H1 (cell line): Measurements from ENCODE around the gene NR3C2. TPM values are rescaled to one million over a fixed set of nuclear protein-coding genes. Genes with fewer than 3 reads are reported as not detected.

Experiments used
- CTCF ChIA-PET: fragments of 300-600 bp; sonication (Branson Sonifier 250); formaldehyde crosslinking; loops from one replicate; lab custom pipeline; 2021; ENCODE audit not compliant: partially characterized antibody; lab: Charles Lee
- POLR2A ChIA-PET: fragments of 300-600 bp; sonication (Branson Sonifier 250); formaldehyde crosslinking; loops from one replicate; lab custom pipeline; 2021; ENCODE audit warnings: inconsistent platforms; ENCODE audit not compliant: partially characterized antibody; lab: Charles Lee
- DNase-seq, 2 experiments: peaks; one replicate each; pipeline versions ENCODE4 v3.0.0 to v3.0.0-alpha.2; 2010 to 2022; ENCODE audit warnings: low spot score in 2 of 2, low read depth in 1 of 2, mixed read lengths in 1 of 2
- FAIRE-seq: peaks from 2 replicates; lab custom pipeline; 2011; peaks lifted over from hg19 to GRCh38; lab: Jason Lieb, UNC
- H2AFZ ChIP-seq: 2 replicates; pipeline ENCODE4 v1.8.1; 2012; ENCODE audit warnings: low read length, inconsistent platforms
- H2AK5ac ChIP-seq: 2 replicates; pipeline ENCODE4 v1.6.1; 2013; ENCODE audit warnings: low read depth, low read length
- H2BK120ac ChIP-seq: replicated peaks from 2 replicates; pipeline ENCODE3; 2013; ENCODE audit warnings: low read depth, low read length, inconsistent platforms
- H2BK12ac ChIP-seq: 2 replicates; pipeline ENCODE4 v1.6.1; 2013; ENCODE audit warnings: low read depth, low read length
- H2BK15ac ChIP-seq: 2 replicates; pipeline ENCODE4 v1.6.1; 2013; ENCODE audit warnings: low read length
- H2BK20ac ChIP-seq: 2 replicates; pipeline ENCODE4 v1.6.1; 2013; ENCODE audit warnings: low read length
- H2BK5ac ChIP-seq: 2 replicates; pipeline ENCODE4 v1.6.1; 2013; ENCODE audit warnings: low read depth, low read length
- H3K14ac ChIP-seq: 2 replicates; pipeline ENCODE4 v1.6.1; 2013; ENCODE audit warnings: inconsistent platforms; ENCODE audit not compliant: insufficient read length
- H3K18ac ChIP-seq: 2 replicates; pipeline ENCODE4 v1.6.1; 2013; ENCODE audit warnings: low read length; ENCODE audit errors: extremely low read depth
- H3K23ac ChIP-seq: 2 replicates; pipeline ENCODE4 v1.6.1; 2013; ENCODE audit warnings: inconsistent platforms; ENCODE audit not compliant: insufficient read length
- H3K23me2 ChIP-seq: 2 replicates; pipeline ENCODE4 v1.6.1; 2013; ENCODE audit warnings: low read depth, low read length
- H3K27ac ChIP-seq: 2 replicates; pipeline ENCODE4 v1.6.1; 2011; ENCODE audit warnings: low read depth, low read length, inconsistent platforms
- H3K27me3 ChIP-seq, 4 experiments: replicated peaks in 1 of 4; 1 replicate in 1 of 4; 2 replicates in 3 of 4; pipeline versions ENCODE4 v1.6.1 to v1.8.1; 2011 to 2013; ENCODE audit warnings: low read length in 3 of 4, mild to moderate bottlenecking in 3 of 4, inconsistent platforms in 2 of 4, mixed read lengths in 2 of 4, moderate library complexity in 1 of 4; ENCODE audit not compliant: control insufficient read depth in 3 of 4, insufficient read depth in 3 of 4; ENCODE audit errors: extremely low read depth in 1 of 4
- H3K36me3 ChIP-seq, 4 experiments: 2 replicates each; pipeline versions ENCODE4 v1.6.1 to v1.8.1; 2011 to 2013; ENCODE audit warnings: mild to moderate bottlenecking in 4 of 4, low read length in 3 of 4, moderate library complexity in 2 of 4, control low read depth in 1 of 4, inconsistent platforms in 1 of 4; ENCODE audit not compliant: insufficient read depth in 4 of 4, control insufficient read depth in 2 of 4
- H3K4ac ChIP-seq: replicated peaks from 2 replicates; pipeline ENCODE3; 2013; ENCODE audit warnings: low read length, low read depth, mixed read lengths, inconsistent platforms; ENCODE audit not compliant: insufficient read length
- H3K4me1 ChIP-seq, 4 experiments: replicated peaks in 1 of 4; 1 replicate in 1 of 4; 2 replicates in 3 of 4; pipeline versions ENCODE4 v1.6.1 to v1.8.1; 2011 to 2013; ENCODE audit warnings: low read length in 3 of 4, inconsistent platforms in 2 of 4, mixed read lengths in 1 of 4; ENCODE audit not compliant: insufficient read depth in 4 of 4, control insufficient read depth in 3 of 4
- H3K4me2 ChIP-seq, 2 experiments: 2 replicates each; pipeline versions ENCODE4 v1.6.1 to v1.8.1; 2011 to 2013; ENCODE audit warnings: low read depth in 2 of 2, low read length in 2 of 2, control low read depth in 1 of 2, inconsistent platforms in 1 of 2, mild to moderate bottlenecking in 1 of 2; ENCODE audit not compliant: insufficient read depth in 1 of 2
- H3K4me3 ChIP-seq, 4 experiments: fragments of 200-600, 300-600 bp in 1 of 4; sonication (generic), shearing (Covaris generic), sonication (Bioruptor Twin) in 1 of 4; 2 replicates each; pipeline versions ENCODE4 v1.5.1 to v1.8.1; 2011 to 2016; ENCODE audit warnings: low read length in 4 of 4, low read depth in 3 of 4, control low read depth in 2 of 4, inconsistent platforms in 2 of 4, mild to moderate bottlenecking in 2 of 4, mixed read lengths in 1 of 4, moderate library complexity in 1 of 4; ENCODE audit not compliant: insufficient read depth in 2 of 4; ENCODE audit errors: extremely low read depth in 1 of 4
- H3K56ac ChIP-seq: replicated peaks from 2 replicates; pipeline ENCODE3; 2013; ENCODE audit warnings: low read depth, mild to moderate bottlenecking, mixed read lengths, low read length, inconsistent platforms; ENCODE audit not compliant: insufficient read length
- H3K79me1 ChIP-seq: 2 replicates; pipeline ENCODE4 v1.6.1; 2013; ENCODE audit warnings: low read depth, low read length, control low read depth
- H3K79me2 ChIP-seq, 2 experiments: 2 replicates each; pipeline versions ENCODE4 v1.6.1 to v1.8.1; 2012 to 2013; ENCODE audit warnings: low read length in 2 of 2, mild to moderate bottlenecking in 2 of 2, inconsistent platforms in 1 of 2; ENCODE audit not compliant: insufficient read depth in 2 of 2, control insufficient read depth in 1 of 2
- H3K9ac ChIP-seq, 4 experiments: replicated peaks in 1 of 4; 1 replicate in 1 of 4; 2 replicates in 3 of 4; pipeline versions ENCODE4 v1.6.1 to v1.8.1; 2011 to 2013; ENCODE audit warnings: low read depth in 3 of 4, low read length in 3 of 4, control low read depth in 2 of 4, mild to moderate bottlenecking in 2 of 4, moderate library complexity in 2 of 4, inconsistent platforms in 1 of 4; ENCODE audit errors: extremely low read depth in 1 of 4
- H3K9me3 ChIP-seq, 2 experiments: 2 replicates each; pipeline versions ENCODE4 v1.6.1 to v1.8.1; 2012 to 2013; ENCODE audit warnings: mild to moderate bottlenecking in 2 of 2, moderate library complexity in 2 of 2, control low read depth in 1 of 2, inconsistent platforms in 1 of 2, low read depth in 1 of 2, low read length in 1 of 2, mixed read lengths in 1 of 2; ENCODE audit not compliant: insufficient read depth in 2 of 2
- H4K20me1 ChIP-seq, 2 experiments: replicated peaks in 1 of 2; 2 replicates each; pipeline versions ENCODE3 to v1.8.1; 2011 to 2013; ENCODE audit warnings: inconsistent platforms in 2 of 2, low read length in 2 of 2, mild to moderate bottlenecking in 1 of 2; ENCODE audit not compliant: insufficient read depth in 2 of 2, control insufficient read depth in 1 of 2
- H4K5ac ChIP-seq: 2 replicates; pipeline ENCODE4 v1.6.1; 2013; ENCODE audit warnings: low read length, low read depth, mixed read lengths, inconsistent platforms; ENCODE audit not compliant: insufficient read length
- H4K8ac ChIP-seq: 2 replicates; pipeline ENCODE4 v1.8.0; 2013; ENCODE audit warnings: mild to moderate bottlenecking, moderate library complexity, low read length, inconsistent platforms; ENCODE audit not compliant: insufficient read depth; ENCODE audit errors: extremely low read depth
- H4K91ac ChIP-seq: replicated peaks from 2 replicates; pipeline ENCODE3; 2013; ENCODE audit warnings: low read length, mixed read lengths, inconsistent platforms; ENCODE audit not compliant: insufficient read length
- CBX8 ChIP-seq: fragments of 300-800, 300-1000 bp; sonication (generic); IDR thresholded peaks from 2 replicates; pipeline ENCODE4 v1.7.1; 2016; ENCODE audit warnings: low read depth, low read length, borderline replicate concordance
- CTCF ChIP-seq, 3 experiments: IDR thresholded peaks; 1 replicate in 2 of 3; 2 replicates in 1 of 3; pipeline versions ENCODE4 v1.5.1 to v1.6.1; 2011; ENCODE audit warnings: low read length in 3 of 3, mild to moderate bottlenecking in 3 of 3, inconsistent platforms in 2 of 3, low read depth in 1 of 3, moderate library complexity in 1 of 3; ENCODE audit not compliant: insufficient read depth in 1 of 3; ENCODE audit errors: control extremely low read depth in 1 of 3
- EZH2 ChIP-seq: fragments of 200-600 bp; sonication (generic); IDR thresholded peaks from 2 replicates; pipeline ENCODE4 v1.7.1; 2012; ENCODE audit warnings: low read depth, mild to moderate bottlenecking, moderate library complexity, low read length, inconsistent platforms; ENCODE audit not compliant: severe bottlenecking
- KDM1A ChIP-seq: fragments of 200-600, 300-600 bp; sonication (generic); IDR thresholded peaks from 2 replicates; pipeline ENCODE4 v1.7.1; 2016; ENCODE audit warnings: mild to moderate bottlenecking, low read length, borderline replicate concordance
- KDM5A ChIP-seq: fragments of 200-600 bp; IDR thresholded peaks from 2 replicates; pipeline ENCODE4 v1.7.1; 2012; ENCODE audit warnings: mild to moderate bottlenecking, low read length, inconsistent platforms, mixed read lengths
- RFX5 ChIP-seq: IDR thresholded peaks from 2 replicates; pipeline ENCODE4 v1.6.1; 2011; ENCODE audit warnings: low read depth, low read length, improper control_type of control experiment, borderline replicate concordance
- SRF ChIP-seq: IDR thresholded peaks from 2 replicates; pipeline ENCODE4 v1.6.1; 2011; ENCODE audit warnings: mild to moderate bottlenecking, low read depth, low read length, moderate library complexity
- TBP ChIP-seq: IDR thresholded peaks from 2 replicates; pipeline ENCODE4 v1.6.1; 2011; ENCODE audit warnings: low read depth, low read length, improper control_type of control experiment
- TEAD4 ChIP-seq: IDR thresholded peaks from 2 replicates; pipeline ENCODE4 v1.6.1; 2012; ENCODE audit warnings: low read depth, low read length, inconsistent platforms, mixed read lengths
- WGBS, 2 experiments: shearing (Covaris generic) in 1 of 2; methylation state at CpG; one replicate each; pipeline versions ENCODE4 v1.1.6 to v1.1.7; 2013 to 2015; ENCODE audit warnings: low lambda C conversion rate in 2 of 2, mixed read lengths in 2 of 2, inconsistent platforms in 1 of 2, low coverage in 1 of 2, missing lambda C conversion rate in 1 of 2; ENCODE audit not compliant: insufficient replicate concordance in 2 of 2, insufficient coverage in 1 of 2, insufficient read length in 1 of 2; ENCODE audit errors: extremely low coverage in 1 of 2, missing lambda C conversion rate in 1 of 2; 5-methylcytosine and 5-hydroxymethylcytosine counted together
- polyA plus RNA-seq, 7 experiments: library from polyadenylated mRNA; depleted of rRNA in 3 of 7; stranded (reverse) in 5 of 7; unstranded in 2 of 7; fragments of >200 nt in 5 of 7; fragments of 200-250 nt in 2 of 7; gene quantifications; 1 replicate in 5 of 7; 2 replicates in 1 of 7; 4 replicates in 1 of 7; pipeline versions ENCODE4 v1.2.1 to v1.2.3, GENCODE V29; 2011 to 2013; ENCODE audit warnings: missing spikeins in 2 of 7, mixed read lengths in 2 of 7
- total RNA-seq: library from RNA; stranded (reverse); fragmentation: NEBNext Ultra II Directional; extraction: Animal tissue kit (Norgen Biotek cat#: 25700); gene quantifications from 2 replicates; pipeline ENCODE4 v1.2.1, GENCODE V29; 2021
- TF ChIP-seq, protein P1 (sequence below): IDR thresholded peaks from 2 replicates; pipeline ENCODE4 v1.6.1; 2012; ENCODE audit warnings: inconsistent platforms

NR3C2 gene
- total and polyA plus RNA-seq, 2 of the 8 experiments (the other 6 are each of a cell fraction or from before 2014, with no cell fraction given) = 0.80 to 3.9 TPM

- Histone ChIP-seq H3K4ac (no peak overlapping the region), H2AK5ac (no peak overlapping the region), H3K9ac (no peak overlapping the region), H3K27me3 (no peaks in the 10 kb centered on the region), H3K79me2 (no peaks in the 10 kb centered on the region), H4K8ac (no peak overlapping the region), H4K20me1 (no peaks in the 10 kb centered on the region), H2BK12ac (no peak overlapping the region), H2AFZ (no peak overlapping the region), H3K9me3 (no peaks in the 10 kb centered on the region), H3K4me1 (peaks cover 0 to 2% (median 0%) of the 10 kb centered on the region in 4 experiments; a peak in 1 of 7 replicates), H3K14ac (no peak overlapping the region), H3K79me1 (no peaks in the 10 kb centered on the region), H3K4me2 (no peak overlapping the region), H3K56ac (no peak overlapping the region), H3K36me3 (no peaks in the 10 kb centered on the region), H2BK120ac (no peak overlapping the region), H3K23ac (no peak overlapping the region), H3K18ac (no peak overlapping the region), H3K4me3 (no peak overlapping the region), H4K5ac (no peak overlapping the region), H2BK20ac (no peak overlapping the region), H4K91ac (no peak overlapping the region), H3K23me2 (no peaks in the 10 kb centered on the region), H2BK5ac (no peak overlapping the region), H2BK15ac (no peak overlapping the region), H3K27ac (no peak overlapping the region)
- 75% methylated on average over 8 of the region's 8 CpGs; no CpG with 5 or more reads in 1 of the 2 experiments for whole genome bisulfite sequencing, 2 experiments
- ChIA-PET CTCF (interaction anchor here (1.3 kb wide), 1 partner anchor 12 kb away, joined by 6 read pairs; no protein-coding TSS in a partner anchor), POLR2A (no interaction called here)
- no peak for FAIRE-seq
- no peak for DNase-seq
- TF ChIP-seq KDM1A (no peak), RFX5 (no peak), TBP (no peak), EZH2 (no peak), TEAD4 (no peak), CTCF (IDR thresholded peaks at IDR 0.05; ENCODE audit: control extremely low read depth in 1 of 3, insufficient read depth in 1 of 3, low read depth in 1 of 3, low read length in 3 of 3) (no peak), SRF (no peak), KDM5A (no peak), CBX8 (no peak)
- TF ChIP-seq, protein P1, sequence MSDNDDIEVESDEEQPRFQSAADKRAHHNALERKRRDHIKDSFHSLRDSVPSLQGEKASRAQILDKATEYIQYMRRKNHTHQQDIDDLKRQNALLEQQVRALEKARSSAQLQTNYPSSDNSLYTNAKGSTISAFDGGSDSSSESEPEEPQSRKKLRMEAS = no peak
Measured at GRCh38 chr4:148222991-148223660, 219.1 kb downstream of the NR3C2 start.
